Measurements from ENCODE around the gene ENG.

ENG gene

GRCh38 chr9:127808347-127809001, 46.0 kb downstream of the ENG start:
- Histone ChIP-seq H3K4me3 (ENCODE audit: low read depth in 1 of 2, low read length in 2 of 2) (no peak overlapping the region), H3K9me3 (ENCODE audit: control insufficient read depth in 1 of 2, low read length in 2 of 2) (no peaks in the 10 kb centered on the region), H3K9ac (ENCODE audit: low read depth in 1 of 2, low read length in 2 of 2) (no peak overlapping the region), H3K27ac (ENCODE audit: low read depth, low read length) (no peak overlapping the region), H3K36me3 (ENCODE audit: control insufficient read depth in 1 of 2, insufficient read depth in 2 of 2, low read length in 2 of 2) (peaks cover 10 to 41% of the 10 kb centered on the region in 2 donors), H3K27me3 (ENCODE audit: control insufficient read depth in 1 of 2, insufficient read depth in 2 of 2, low read length in 2 of 2) (no peaks in the 10 kb centered on the region), H3K4me1 (ENCODE audit: control insufficient read depth in 1 of 2, insufficient read depth in 2 of 2, low read length in 2 of 2) (peaks cover 22 to 24% of the 10 kb centered on the region in 2 donors)

GRCh38 chr9:127806871-127807270, 47.6 kb downstream of the ENG start:
- H3K4me1 ChIP-seq (ENCODE audit: control insufficient read depth in 1 of 2, insufficient read depth in 2 of 2, low read length in 2 of 2) = peaks cover 28 to 32% of the 10 kb centered on the region in 2 donors
- no peaks in the 10 kb centered on the region for H3K27me3 ChIP-seq (ENCODE audit: control insufficient read depth in 1 of 2, insufficient read depth in 2 of 2, low read length in 2 of 2)
- no peak overlapping the region for H3K4me3 ChIP-seq (ENCODE audit: low read depth in 1 of 2, low read length in 2 of 2)
- no peaks in the 10 kb centered on the region for H3K9me3 ChIP-seq (ENCODE audit: control insufficient read depth in 1 of 2, low read length in 2 of 2)
- H3K9ac ChIP-seq (ENCODE audit: low read depth in 1 of 2, low read length in 2 of 2) = no peak overlapping the region
- H3K36me3 ChIP-seq (ENCODE audit: control insufficient read depth in 1 of 2, insufficient read depth in 2 of 2, low read length in 2 of 2) = peaks cover 5 to 32% of the 10 kb centered on the region in 2 donors
- H3K27ac ChIP-seq (ENCODE audit: low read depth, low read length) = no peak overlapping the region

GRCh38 chr9:127805620-127806019, 48.8 kb downstream of the ENG start:
- H3K27ac ChIP-seq (ENCODE audit: low read depth, low read length) = no peak overlapping the region
- H3K9me3 ChIP-seq (ENCODE audit: control insufficient read depth in 1 of 2, low read length in 2 of 2) = no peaks in the 10 kb centered on the region
- H3K27me3 ChIP-seq (ENCODE audit: control insufficient read depth in 1 of 2, insufficient read depth in 2 of 2, low read length in 2 of 2) = no peaks in the 10 kb centered on the region
- peaks cover 5 to 32% of the 10 kb centered on the region in 2 donors for H3K36me3 ChIP-seq (ENCODE audit: control insufficient read depth in 1 of 2, insufficient read depth in 2 of 2, low read length in 2 of 2)
- no peak overlapping the region for H3K9ac ChIP-seq (ENCODE audit: low read depth in 1 of 2, low read length in 2 of 2)
- H3K4me1 ChIP-seq (ENCODE audit: control insufficient read depth in 1 of 2, insufficient read depth in 2 of 2, low read length in 2 of 2) = peaks cover 29 to 36% of the 10 kb centered on the region in 2 donors
- H3K4me3 ChIP-seq (ENCODE audit: low read depth in 1 of 2, low read length in 2 of 2) = no peak overlapping the region

GRCh38 chr9:127803507-127804352, 50.7 kb downstream of the ENG start:
- H3K27ac ChIP-seq (ENCODE audit: low read depth, low read length) = peak overlapping the region; percentile 85
- no peaks in the 10 kb centered on the region for H3K9me3 ChIP-seq (ENCODE audit: control insufficient read depth in 1 of 2, low read length in 2 of 2)
- peaks cover 24 to 32% of the 10 kb centered on the region in 2 donors for H3K4me1 ChIP-seq (ENCODE audit: control insufficient read depth in 1 of 2, insufficient read depth in 2 of 2, low read length in 2 of 2)
- peak overlapping the region; percentile 69 to 88 for H3K4me3 ChIP-seq (ENCODE audit: low read depth in 1 of 2, low read length in 2 of 2)
- peaks cover 0 to 26% of the 10 kb centered on the region in 2 donors for H3K36me3 ChIP-seq (ENCODE audit: control insufficient read depth in 1 of 2, insufficient read depth in 2 of 2, low read length in 2 of 2)
- peak overlapping the region; percentile 75 to 83 for H3K9ac ChIP-seq (ENCODE audit: low read depth in 1 of 2, low read length in 2 of 2)
- no peaks in the 10 kb centered on the region for H3K27me3 ChIP-seq (ENCODE audit: control insufficient read depth in 1 of 2, insufficient read depth in 2 of 2, low read length in 2 of 2)

GRCh38 chr9:127802576-127803443, 51.6 kb downstream of the ENG start, which contains the start of gene FPGS:
TSS of gene FPGS (plus strand) at chr9:127802882. CDS start at chr9:127802925, 43 bp downstream.
- Histone ChIP-seq H3K9me3 (ENCODE audit: control insufficient read depth in 1 of 2, low read length in 2 of 2) (no peaks in the 10 kb centered on the region), H3K4me1 (ENCODE audit: control insufficient read depth in 1 of 2, insufficient read depth in 2 of 2, low read length in 2 of 2) (peaks cover 32 to 41% of the 10 kb centered on the region in 2 donors), H3K27ac (ENCODE audit: low read depth, low read length) (peak within 1 kb of the TSS; percentile 85), H3K4me3 (ENCODE audit: low read depth in 1 of 2, low read length in 2 of 2) (peak within 1 kb of the TSS; percentile 70 to 88), H3K27me3 (ENCODE audit: control insufficient read depth in 1 of 2, insufficient read depth in 2 of 2, low read length in 2 of 2) (no peaks in the 10 kb centered on the region), H3K9ac (ENCODE audit: low read depth in 1 of 2, low read length in 2 of 2) (peak within 1 kb of the TSS; percentile 75 to 83), H3K36me3 (ENCODE audit: control insufficient read depth in 1 of 2, insufficient read depth in 2 of 2, low read length in 2 of 2) (peaks cover 0 to 17% of the 10 kb centered on the region in 2 donors)

GRCh38 chr9:127801955-127802575, 52.4 kb downstream of the ENG start:
- Histone ChIP-seq H3K9me3 (ENCODE audit: control insufficient read depth in 1 of 2, low read length in 2 of 2) (no peaks in the 10 kb centered on the region), H3K4me3 (ENCODE audit: low read depth in 1 of 2, low read length in 2 of 2) (peak overlapping the region; percentile 70 to 74), H3K27me3 (ENCODE audit: control insufficient read depth in 1 of 2, insufficient read depth in 2 of 2, low read length in 2 of 2) (no peaks in the 10 kb centered on the region), H3K27ac (ENCODE audit: low read depth, low read length) (peak overlapping the region; percentile 80), H3K36me3 (ENCODE audit: control insufficient read depth in 1 of 2, insufficient read depth in 2 of 2, low read length in 2 of 2) (peaks cover 0 to 9% of the 10 kb centered on the region in 2 donors), H3K9ac (ENCODE audit: low read depth in 1 of 2, low read length in 2 of 2) (peak overlapping the region; percentile 59 to 66), H3K4me1 (ENCODE audit: control insufficient read depth in 1 of 2, insufficient read depth in 2 of 2, low read length in 2 of 2) (peaks cover 37 to 47% of the 10 kb centered on the region in 2 donors)

- H3K4me1 ChIP-seq (ENCODE audit: control insufficient read depth in 1 of 2, insufficient read depth in 2 of 2, low read length in 2 of 2) = peaks cover 36 to 41% of the 10 kb centered on the region in 2 donors
- H3K27me3 ChIP-seq (ENCODE audit: control insufficient read depth in 1 of 2, insufficient read depth in 2 of 2, low read length in 2 of 2) = no peaks in the 10 kb centered on the region
- H3K9me3 ChIP-seq (ENCODE audit: control insufficient read depth in 1 of 2, low read length in 2 of 2) = no peaks in the 10 kb centered on the region
- no peak overlapping the region for H3K27ac ChIP-seq (ENCODE audit: low read depth, low read length)
- peaks cover 0 to 8% of the 10 kb centered on the region in 2 donors for H3K36me3 ChIP-seq (ENCODE audit: control insufficient read depth in 1 of 2, insufficient read depth in 2 of 2, low read length in 2 of 2)
- peak overlapping the region; percentile 25 to 37 for H3K9ac ChIP-seq (ENCODE audit: low read depth in 1 of 2, low read length in 2 of 2)
- H3K4me3 ChIP-seq (ENCODE audit: low read depth in 1 of 2, low read length in 2 of 2) = no peak overlapping the region
These were observed 57.5 kb downstream of the ENG start for GRCh38 chr9:127796852-127797370.

- H3K36me3 ChIP-seq (ENCODE audit: control insufficient read depth in 1 of 2, insufficient read depth in 2 of 2, low read length in 2 of 2) = peaks cover 0 to 12% of the 10 kb centered on the region in 2 donors
- no peak overlapping the region for H3K4me3 ChIP-seq (ENCODE audit: low read depth in 1 of 2, low read length in 2 of 2)
- H3K9me3 ChIP-seq (ENCODE audit: control insufficient read depth in 1 of 2, low read length in 2 of 2) = no peaks in the 10 kb centered on the region
- H3K27ac ChIP-seq (ENCODE audit: low read depth, low read length) = no peak overlapping the region
- H3K4me1 ChIP-seq (ENCODE audit: control insufficient read depth in 1 of 2, insufficient read depth in 2 of 2, low read length in 2 of 2) = peaks cover 33 to 40% of the 10 kb centered on the region in 2 donors
- H3K27me3 ChIP-seq (ENCODE audit: control insufficient read depth in 1 of 2, insufficient read depth in 2 of 2, low read length in 2 of 2) = no peaks in the 10 kb centered on the region
- peak overlapping the region; percentile 25 to 37 for H3K9ac ChIP-seq (ENCODE audit: low read depth in 1 of 2, low read length in 2 of 2)
These were observed 58.1 kb downstream of the ENG start for GRCh38 chr9:127796225-127796813.
